AML-193 (cell line): ENCODE results near the gene NARF.
"Not testable (repeated sequence)": the region's sequence is repeated elsewhere in the genome, so short reads cannot be mapped to it uniquely, and the experiment has no call there.

Experiments
- DNase-seq, 2 experiments: peaks; one replicate each; lab custom pipeline; 2025; lab: John Stamatoyannopoulos, UW

Gene NARF

DNA sequence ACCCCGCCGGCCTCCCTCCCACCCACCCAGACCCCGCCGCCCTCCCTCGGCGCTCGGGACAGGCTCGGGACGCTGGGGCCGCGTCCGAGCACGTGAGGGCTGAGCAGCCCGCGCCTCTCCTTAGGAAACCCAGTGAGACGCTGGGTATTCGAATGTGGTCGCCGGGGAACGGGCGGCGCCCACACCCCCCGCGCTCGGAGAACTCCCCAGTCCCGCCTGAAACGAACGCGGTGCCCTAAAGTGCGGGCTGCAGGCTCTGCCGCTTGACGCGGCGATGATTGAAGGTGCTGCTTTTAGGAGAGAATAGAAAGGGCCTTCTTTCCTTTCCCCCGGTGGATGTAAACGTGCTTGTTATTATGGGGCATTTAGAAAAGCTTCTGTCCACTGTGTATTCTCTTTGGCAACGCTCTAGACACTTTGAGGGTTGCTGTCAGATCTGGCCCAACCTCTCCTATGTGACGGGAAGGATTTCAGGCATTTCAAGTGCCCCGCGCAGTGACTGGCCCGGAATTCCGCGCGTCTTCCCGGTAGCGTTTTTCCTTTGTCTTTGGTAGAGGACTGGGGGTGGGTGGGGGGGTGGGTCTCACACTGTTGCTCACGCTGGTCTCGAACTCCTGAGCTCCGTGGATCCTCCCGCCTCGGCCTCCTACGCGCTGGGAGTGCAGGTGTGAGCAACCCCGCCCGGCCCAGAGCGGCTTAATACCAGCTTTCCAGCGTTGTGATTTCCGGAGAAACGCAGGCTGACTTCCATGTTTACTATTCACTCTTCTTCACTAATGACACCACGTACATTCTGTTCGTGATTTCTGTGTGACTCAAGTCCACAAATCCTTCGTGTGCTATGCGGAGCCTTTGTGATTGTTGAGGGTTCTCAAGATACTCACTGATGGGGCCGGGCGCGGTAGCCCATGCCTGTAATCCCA lies 39.2 kb downstream of the NARF start:
- peak; percentile 59 to 69 for DNase-seq

DNA sequence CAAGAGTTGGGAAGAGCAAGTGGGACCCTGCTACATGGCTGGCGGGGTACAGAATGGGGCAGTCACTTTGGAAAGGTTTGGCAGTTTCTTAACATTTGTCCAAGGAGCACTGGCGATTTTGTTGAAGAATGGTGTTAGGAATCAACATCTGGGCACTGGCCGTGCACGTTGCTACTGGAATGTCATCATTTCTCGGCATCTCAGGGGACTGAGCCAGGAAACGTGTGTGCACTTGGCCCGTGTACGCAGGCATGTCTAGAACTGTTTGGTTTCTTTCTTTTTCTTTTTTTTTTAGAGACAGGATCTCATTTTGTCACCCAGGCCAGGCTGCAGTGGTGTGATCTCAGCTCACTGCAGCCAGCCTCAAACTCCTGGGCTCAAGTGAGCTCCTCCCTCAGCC lies 43.7 kb downstream of the NARF start:
- DNase-seq: no peak

DNA sequence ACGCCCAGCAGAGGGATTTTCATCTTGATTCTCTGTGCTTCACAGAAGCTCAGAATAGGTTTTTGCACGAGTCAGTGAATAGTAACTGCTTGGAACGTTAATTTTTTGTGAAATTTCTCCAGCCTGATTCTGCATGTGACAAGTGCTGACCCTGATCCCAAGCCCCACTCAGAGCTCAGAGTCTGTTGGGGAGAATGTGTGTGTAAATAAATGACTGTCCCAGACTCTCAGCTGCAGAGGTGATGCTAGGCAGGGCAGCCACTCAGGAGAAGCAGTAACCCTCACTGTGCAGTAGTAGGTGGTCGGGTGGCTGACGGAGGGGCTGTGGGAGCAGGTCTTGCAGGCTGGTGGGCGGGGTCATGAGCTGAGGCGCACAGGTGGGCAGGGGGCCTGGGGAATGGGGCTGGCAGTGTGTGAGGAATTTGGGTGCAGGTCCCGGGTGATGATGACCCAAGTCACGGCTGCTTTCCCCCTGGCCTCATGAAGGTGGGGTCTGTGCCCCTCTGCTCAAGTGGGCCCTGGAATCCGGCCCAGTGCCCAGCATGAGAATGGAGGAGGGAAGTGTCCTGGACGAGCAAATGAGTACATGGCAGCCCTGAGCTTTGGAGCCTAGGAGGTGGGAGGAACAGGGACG lies 44.7 kb downstream of the NARF start:
- DNase-seq: no peak

DNA sequence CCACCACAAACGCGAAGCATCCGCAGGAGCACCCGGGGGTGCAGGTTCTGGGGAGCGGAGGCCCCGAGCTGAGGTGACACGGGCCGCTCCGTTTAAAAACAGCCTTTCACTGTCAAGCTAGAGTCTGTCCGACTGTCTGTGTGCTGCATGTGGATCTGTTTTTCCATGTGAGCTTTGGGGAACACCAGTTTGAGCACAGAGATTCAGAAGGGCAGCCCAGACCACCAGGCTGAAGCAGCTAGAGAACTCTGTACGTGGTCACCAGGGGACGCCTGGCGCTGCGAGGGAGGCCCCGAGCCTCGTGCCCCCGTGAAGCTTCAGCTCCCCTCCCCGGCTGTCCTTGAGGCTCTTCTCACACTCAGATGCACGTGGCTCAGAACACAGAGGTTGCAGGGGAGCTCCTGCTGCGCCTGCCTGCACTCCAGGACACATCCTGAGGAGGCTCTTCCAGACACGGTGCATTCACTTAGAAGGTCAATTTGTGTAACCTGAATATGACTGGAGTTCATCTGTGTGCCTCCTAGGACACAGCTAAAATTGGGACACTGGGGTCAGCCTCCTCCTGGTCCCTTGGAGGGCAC lies 45.3 kb downstream of the NARF start:
- DNase-seq: no peak

DNA sequence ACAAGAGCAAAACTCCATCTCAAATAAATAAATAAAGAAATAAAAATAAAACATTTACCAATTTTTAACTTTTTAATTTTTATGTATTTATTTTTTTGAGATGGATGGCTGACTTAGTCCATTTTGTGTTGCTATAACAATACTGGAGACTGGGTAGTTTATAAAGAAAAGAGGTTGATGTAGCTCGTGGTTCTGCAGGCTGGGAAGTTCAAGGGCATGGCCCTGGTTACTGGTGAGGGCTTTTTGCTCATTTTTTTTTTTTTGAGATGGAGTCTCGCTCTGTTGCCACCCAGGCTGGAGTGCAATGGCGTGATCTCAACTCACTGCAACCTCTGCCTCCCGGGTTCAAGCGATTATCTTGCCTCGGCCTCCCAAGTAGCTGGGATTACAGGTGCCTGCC lies 46.8 kb downstream of the NARF start:
- no peak for DNase-seq

DNA sequence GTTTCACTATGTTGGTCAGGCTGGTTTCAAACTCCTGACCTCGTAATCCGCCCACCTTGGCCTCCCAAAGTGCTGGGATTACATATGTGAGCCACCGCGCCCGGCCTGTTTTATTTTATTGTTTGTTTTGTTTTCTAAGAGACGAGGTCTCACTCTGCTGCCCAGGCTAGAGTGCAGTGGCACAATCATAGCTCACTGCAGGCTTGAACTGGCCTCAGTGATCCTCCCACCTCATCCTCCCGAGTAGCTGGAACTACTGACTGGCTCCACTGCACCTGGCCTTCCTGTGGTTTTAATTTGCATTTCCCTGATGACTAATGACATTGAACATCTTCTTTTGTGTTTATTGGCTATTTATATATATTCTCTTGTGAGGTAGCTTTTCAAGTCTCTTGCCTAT lies 47.9 kb downstream of the NARF start:
- DNase-seq: not testable (repeated sequence)

DNA sequence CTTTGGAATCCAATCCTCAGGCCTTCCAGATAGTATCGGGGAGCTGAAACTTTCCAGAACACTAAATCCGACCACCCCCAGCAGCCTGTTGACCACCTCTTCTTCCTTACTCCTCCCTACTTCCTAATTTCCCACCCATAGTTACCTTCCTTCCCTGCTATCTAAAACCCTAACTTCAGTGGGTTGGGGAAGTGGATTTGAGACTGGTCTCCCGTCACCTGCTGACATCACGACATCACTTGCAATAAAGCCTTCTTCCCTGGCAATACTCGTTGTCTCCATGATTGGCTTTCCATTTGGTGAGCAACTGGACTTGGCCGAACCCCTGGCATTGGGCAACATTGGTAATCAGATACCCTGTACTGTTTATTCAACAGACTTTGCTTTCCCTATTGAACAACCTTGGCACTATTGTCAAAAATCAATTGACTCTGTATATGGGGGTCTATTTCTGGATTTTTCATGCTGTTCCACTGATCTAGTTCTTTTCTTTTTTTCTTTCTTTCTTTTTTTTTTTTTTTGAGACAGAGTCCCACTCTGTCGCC lies 49.2 kb downstream of the NARF start:
- DNase-seq: no peak

DNA sequence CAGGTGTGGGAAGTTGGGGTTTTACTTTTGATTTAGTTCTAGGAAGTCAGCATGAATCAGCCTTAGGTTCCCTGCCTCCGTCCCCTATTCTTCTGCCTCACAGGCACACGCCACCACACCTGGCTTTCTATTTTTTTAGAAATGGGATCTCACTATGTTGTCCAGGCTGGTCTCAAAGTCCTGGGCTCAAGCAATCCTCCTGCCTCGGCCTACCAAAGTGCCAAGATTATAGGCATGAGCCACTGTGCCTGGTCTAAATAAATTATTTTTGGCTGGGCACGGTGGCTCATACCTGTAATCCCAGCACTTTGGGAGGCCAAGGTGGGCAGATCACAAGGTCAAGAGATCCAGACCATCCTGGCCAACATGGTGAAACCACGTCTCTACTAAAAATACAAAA lies 53.1 kb downstream of the NARF start:
- DNase-seq: not testable (repeated sequence)

DNA sequence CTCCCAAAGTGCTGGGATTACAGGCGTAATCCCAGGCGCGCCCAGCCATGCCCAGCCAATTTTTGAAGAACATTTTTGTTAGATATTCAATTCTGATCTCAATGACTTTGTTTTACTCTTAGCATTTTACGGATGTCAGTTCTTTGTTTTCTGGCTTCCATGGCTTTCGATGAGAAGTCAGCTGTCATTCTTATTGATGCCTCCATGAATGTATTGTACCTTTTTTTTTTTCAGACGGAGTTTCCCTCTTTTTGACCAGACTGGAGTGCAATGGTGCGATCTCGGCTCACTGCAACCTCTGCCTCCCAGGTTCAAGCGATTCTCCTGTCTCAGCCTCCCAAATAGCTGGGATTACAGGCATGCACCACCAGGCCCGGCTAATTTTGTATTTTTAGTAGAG lies 55.3 kb downstream of the NARF start:
- not testable (repeated sequence) for DNase-seq

DNA sequence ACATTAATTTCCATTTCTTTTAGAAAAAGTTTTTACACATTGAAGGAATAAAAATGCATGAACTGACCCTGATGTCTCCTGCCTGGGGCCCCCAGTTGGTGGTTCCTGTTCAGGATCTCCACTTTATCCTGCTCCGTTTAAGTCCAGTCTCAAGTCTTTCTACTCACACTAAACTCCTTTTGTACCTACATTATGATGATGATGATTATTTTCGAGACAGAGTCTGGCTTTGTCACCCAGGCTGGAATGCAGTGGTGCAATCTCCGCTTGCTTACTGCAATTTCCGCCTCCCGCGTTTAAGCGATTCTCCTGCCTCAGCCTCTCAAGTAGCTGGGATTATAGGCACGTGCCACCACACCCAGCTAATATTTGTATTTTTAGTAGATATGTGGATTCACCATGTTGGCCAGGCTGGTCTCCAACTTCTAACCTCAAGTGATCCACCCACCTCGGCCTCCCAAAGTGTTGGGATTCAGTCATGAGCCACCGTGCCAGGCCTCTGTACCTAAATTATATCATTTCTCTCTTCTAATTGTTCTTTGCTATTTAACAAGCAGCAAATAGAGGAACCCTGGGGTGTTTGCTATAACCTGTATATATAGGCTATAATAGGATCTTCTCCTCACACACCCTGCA lies 58.8 kb downstream of the NARF start:
- no peak for DNase-seq

DNA sequence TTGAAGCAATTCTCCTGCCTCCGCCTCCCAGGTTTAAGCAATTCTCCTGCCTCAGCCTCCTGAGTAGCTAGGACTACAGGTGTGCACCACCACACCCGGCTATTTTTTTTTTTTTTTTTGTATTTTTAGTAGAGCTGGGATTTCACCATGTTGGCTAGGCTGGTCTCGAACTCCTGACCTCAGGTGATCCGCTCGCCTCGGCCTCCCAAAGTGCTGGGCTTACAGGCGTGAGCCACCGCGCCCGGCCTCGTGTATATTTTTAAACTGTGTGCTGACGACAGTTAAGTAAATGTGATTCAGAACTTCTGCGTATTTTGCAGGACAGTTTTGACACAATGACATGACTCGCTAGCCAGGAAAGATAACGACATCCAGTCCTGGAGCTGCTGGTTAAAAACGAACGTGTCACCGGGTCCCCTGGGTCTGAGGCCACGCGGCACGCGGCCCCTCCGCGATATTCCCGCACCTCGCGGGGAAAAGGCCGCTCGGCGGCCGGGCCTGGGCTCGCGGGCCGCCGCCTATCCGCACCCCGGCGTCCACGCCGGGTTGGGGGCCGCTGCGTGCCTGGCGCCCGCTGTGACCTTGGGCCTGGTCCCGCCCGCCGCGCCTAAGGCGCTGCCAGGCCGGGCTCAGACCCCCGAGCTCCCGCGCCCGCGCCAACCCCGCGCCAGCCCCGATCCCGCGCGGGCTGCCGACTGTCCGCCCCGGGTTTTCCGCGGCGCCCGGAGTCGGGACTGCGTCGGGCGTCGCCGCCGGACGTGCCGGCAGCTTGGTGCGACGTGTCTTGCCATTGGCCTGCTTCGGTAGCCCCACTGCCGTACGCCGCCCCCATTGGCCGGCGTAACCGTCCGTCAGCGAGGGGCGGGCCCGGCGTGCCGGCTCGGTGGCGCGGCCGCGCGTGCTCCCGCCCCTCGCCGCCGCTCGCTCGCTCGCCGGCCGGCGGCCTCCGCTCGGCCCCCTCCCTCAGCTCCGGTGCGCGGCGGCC lies 60.6 kb downstream of the NARF start, which contains the start of gene FOXK2:
Gene FOXK2, plus strand, starts transcription at position 907 of the 985 bp plus-strand sequence. CDS start 157 bp downstream, outside the sequence.
- DNase-seq: peak; percentile 93

DNA sequence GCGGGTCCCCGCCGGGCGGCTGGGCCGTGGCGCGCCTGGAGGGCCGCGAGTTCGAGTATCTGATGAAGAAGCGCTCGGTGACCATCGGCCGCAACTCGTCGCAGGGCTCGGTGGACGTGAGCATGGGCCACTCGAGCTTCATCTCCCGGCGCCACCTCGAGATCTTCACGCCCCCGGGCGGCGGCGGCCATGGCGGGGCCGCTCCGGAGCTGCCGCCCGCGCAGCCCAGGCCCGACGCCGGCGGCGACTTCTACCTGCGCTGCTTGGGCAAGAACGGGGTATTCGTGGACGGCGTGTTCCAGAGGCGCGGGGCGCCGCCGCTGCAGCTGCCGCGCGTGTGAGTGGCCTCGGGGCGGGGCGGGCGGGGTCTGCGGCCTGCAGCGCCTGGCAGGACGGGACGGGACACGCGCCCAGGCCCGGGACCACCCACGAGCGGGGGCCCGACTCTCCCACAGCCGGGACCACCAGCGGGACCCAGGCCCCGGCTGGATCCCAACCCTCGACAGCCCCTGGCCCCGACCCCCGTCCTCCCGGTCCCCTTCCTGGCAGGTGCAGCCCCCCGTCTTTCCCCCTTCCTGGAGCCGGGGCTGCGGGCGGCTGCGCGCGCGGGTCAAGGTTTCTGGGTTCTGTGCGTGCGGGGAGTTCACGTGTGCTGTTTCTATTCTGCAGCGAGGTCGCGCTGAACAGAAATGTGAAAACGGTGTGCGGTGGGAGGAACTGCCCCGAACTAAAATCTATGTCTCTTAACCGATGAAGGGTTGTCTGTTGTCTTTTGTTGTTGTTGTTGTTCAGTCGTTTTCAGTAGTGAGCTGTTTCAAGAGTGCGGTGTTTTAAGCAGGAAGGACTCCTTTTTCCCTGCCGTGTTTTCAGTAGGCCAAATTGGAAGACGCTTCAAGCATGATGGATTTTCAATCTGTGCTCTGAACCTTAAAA lies 61.7 kb downstream of the NARF start:
- DNase-seq: peak in 1 of 2 experiments; percentile 32

DNA sequence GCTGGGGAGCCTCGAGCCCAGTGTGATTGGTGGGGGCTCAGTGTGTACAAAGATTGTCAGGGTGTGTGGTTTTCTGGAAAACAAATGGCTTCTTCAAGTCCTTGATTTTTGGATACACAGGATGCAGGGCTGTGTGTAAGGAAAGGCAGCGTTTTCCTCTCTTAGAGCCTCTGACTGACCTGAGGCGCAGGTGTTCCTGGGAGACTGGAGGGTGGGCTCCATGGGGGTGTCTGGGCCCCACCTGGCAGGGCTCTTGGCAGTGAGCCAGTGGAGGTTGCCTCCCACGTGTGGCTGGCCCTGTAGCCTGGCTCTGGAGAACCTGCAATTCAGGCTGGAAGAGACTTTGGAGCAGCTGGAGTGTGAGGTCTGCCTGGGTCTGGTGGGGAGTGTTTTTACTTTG lies 66.0 kb downstream of the NARF start:
- no peak for DNase-seq

DNA sequence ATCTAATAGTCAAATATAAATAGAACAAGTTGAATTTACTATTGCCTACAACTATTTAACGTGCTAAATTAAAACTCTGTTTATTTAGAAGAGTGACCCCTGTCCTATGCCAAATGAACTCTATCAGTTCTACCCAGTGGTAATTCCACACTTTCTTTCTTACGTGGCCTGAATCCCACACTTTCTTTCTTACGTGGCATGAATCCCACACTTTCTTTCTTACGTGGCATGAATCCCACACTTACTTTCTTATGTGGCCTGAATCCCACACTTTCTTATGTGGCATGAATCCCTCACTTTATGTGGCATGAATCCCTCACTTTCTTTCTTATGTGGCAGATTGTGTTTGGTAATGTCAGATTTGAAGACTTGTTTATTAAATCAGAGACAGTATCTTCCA lies 67.2 kb downstream of the NARF start:
- DNase-seq: no peak

DNA sequence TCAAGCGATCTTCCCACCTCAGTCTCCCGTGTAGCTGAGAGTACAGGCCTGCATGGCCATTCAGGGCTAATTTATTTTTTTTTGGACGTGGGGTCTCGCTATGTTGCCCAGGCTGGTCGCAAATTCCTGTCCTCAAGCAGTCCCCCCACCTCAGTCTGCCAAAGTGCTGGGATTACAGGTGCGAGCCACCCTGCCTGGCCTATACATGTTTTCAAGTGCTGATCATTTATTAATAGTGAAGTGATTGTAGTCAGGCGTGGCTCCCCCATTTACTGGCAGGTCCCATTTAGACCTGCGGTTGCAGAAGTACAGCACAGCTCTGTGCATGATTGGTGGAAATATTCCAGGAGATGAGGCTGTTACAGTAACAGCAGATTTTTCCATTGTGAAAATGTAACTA lies 69.4 kb downstream of the NARF start:
- DNase-seq: no peak

DNA sequence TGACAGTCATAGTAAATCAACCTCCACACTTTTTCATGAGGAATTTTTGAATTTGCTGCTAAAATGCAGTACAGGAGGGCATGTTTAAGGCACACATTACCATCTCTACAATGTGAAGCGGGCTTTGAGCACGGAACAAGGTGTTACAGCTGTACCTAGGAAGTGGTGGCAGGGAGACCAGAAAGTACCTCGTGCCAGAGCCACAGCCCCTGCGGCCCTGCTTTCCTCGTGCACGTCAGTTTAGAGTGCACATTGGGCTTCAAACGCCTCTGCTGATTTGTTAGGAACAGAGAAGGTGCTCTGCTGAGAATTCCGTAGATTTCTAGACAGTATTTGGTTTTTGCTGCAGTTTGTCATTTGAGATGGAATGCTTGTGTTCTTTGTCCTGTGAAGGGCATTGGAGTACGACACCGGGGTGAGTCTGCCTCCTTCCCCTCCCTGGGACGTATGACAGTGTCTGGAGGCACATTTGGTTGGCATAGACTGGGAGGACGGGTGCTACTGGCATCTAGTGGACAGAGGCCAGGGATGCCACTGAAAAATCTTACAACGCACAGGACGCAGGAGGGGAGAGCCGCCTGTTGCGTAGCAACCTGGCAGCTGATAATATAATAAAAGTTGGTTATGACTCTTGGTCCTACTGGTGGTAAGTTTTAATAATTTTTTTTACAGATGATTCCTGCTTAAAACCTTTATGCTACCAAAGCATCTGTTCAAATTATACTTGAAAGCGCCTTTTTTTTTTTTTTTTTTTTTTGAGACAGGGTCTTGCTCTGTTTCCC lies 70.1 kb downstream of the NARF start:
- peak in 1 of 2 experiments; percentile 31 for DNase-seq

DNA sequence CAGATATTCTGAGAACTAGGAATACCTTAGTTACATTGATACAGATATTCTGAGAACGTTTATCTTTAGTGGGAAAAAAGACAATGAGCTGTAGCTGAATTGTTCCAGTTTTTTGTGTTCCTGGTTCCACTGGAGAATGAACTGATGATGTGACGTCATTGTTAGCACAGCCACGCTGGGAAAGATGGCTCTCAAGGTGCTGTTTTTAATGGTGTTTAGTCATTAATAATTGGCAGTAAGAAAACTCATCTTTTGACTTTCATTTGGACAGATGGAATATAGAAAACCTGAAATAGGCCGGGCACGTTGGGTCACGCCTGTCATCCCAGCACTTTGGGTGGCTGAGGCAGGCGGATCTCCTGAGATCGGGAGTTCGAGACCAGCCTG lies 71.4 kb downstream of the NARF start:
- DNase-seq: no peak

DNA sequence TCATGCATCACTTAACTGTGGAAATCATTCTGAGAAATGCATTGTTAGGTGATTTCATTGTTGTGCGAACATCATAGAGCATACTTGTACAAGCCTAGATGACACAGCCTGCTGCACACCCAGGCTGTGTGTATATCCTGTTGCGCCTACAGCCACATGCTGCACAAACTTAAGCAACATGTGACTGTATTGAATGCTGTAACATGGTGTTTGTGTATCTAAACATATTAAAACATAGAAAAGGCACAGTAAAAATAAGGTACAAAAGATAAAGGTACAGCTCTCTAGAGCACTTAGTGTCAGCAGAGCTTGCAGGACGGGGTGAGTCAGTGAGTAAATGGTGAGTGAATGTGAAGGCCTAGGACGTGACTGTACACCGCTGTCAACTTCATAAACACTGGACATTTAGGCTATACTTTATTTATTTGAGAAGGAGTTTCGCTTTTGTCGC lies 72.9 kb downstream of the NARF start:
- no peak for DNase-seq

DNA sequence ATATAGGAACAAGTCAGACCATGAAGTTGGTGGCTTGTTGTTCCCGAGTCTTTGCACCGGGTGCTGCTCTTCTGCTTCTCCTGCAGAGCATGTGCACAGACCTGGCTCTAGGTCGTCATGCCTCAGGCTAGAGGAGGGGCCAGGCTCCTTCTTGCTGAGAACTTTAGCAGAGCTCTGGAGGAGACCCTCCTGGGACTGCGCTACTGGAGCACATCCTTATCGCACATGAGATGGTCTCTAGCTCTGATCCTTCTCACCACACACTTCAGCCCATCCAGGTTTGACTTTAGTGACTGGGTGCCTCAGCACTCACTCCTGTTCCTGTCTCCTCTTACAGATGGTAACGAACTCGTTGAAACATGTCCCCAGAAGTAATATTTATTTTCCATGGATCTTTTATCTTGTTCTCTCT lies 75.9 kb downstream of the NARF start:
- no peak for DNase-seq
